PC-9 (cell line): Measurements from ENCODE around the gene TRPC4. TPM values are rescaled to one million over a fixed set of nuclear protein-coding genes. Genes with fewer than 3 reads are reported as not detected.

Experiments used
- BruUV-seq: library from RNA; stranded (reverse); fragments of 400-500 nt; replicated peaks from 2 replicates; lab custom pipeline; 2021; lab: Mats Ljungman, UMichigan
- CTCF ChIA-PET: fragments of 300-600 bp; sonication (Branson Sonifier 250); formaldehyde crosslinking; loops from one replicate; lab custom pipeline; 2022; ENCODE audit warnings: antibody characterized with exemption; lab: Charles Lee
- POLR2A ChIA-PET: fragments of 300-600 bp; sonication (Branson Sonifier 250); formaldehyde crosslinking; loops from one replicate; lab custom pipeline; 2022; ENCODE audit warnings: antibody characterized with exemption; ENCODE audit not compliant: unreplicated experiment; lab: Charles Lee
- DNase-seq, 2 experiments: peaks; one replicate each; pipeline versions ENCODE4 v3.0.0 to v3.0.0-alpha.2; 2015 to 2022; ENCODE audit warnings: mixed read lengths in 1 of 2
- H2AFZ ChIP-seq: fragments of 200-600 bp; sonication (generic); 2 replicates; pipeline ENCODE4 v1.8.1; 2017; ENCODE audit warnings: antibody characterized with exemption
- H3F3A ChIP-seq: fragments of 200-600 bp; sonication (generic); 2 replicates; pipeline ENCODE4 v1.8.1; 2017; ENCODE audit warnings: antibody characterized with exemption, mild to moderate bottlenecking, low read depth; ENCODE audit not compliant: insufficient read depth
- H3K27ac ChIP-seq: fragments of 200-600 bp; sonication (generic); 2 replicates; pipeline ENCODE4 v1.6.1; 2016; ENCODE audit warnings: mixed run types
- H3K27me3 ChIP-seq: fragments of 200-600 bp; sonication (generic); 2 replicates; pipeline ENCODE4 v1.6.1; 2016; ENCODE audit warnings: low read depth, mixed run types; ENCODE audit not compliant: insufficient read depth
- H3K36me3 ChIP-seq: fragments of 200-600 bp; sonication (generic); 2 replicates; pipeline ENCODE4 v1.6.1; 2016; ENCODE audit warnings: low read depth, mixed run types
- H3K4me1 ChIP-seq: fragments of 200-600 bp; sonication (generic); replicated peaks from 2 replicates; pipeline ENCODE4 v1.6.1; 2016; ENCODE audit warnings: mixed run types; ENCODE audit not compliant: insufficient read depth
- H3K4me2 ChIP-seq: fragments of 200-600 bp; sonication (generic); 2 replicates; pipeline ENCODE4 v1.6.1; 2017; ENCODE audit warnings: mixed run types
- H3K4me3 ChIP-seq: fragments of 200-600 bp; sonication (generic); 2 replicates; pipeline ENCODE4 v1.6.1; 2016; ENCODE audit warnings: mixed run types
- H3K79me2 ChIP-seq: fragments of 200-600 bp; sonication (generic); 2 replicates; pipeline ENCODE4 v1.6.1; 2017; ENCODE audit warnings: low read depth, mixed run types
- H3K9me2 ChIP-seq: fragments of 200-600 bp; sonication (generic); 2 replicates; pipeline ENCODE4 v1.8.1; 2017; ENCODE audit warnings: mild to moderate bottlenecking; ENCODE audit not compliant: insufficient read depth
- H3K9me3 ChIP-seq: fragments of 200-600 bp; sonication (generic); 2 replicates; pipeline ENCODE4 v1.8.1; 2016; ENCODE audit warnings: low read depth; ENCODE audit not compliant: insufficient read depth
- H4K20me1 ChIP-seq: fragments of 200-600 bp; sonication (generic); 2 replicates; pipeline ENCODE4 v1.8.1; 2017; ENCODE audit not compliant: insufficient read depth
- CTCF ChIP-seq: fragments of 200-600 bp; sonication (generic); conservative IDR thresholded peaks from 2 replicates; pipeline ENCODE4 v1.6.1; 2017; ENCODE audit warnings: mixed run types, antibody characterized with exemption, mild to moderate bottlenecking, moderate library complexity
- EZH2 ChIP-seq: fragments of 200-600 bp; sonication (generic); IDR thresholded peaks from 2 replicates; pipeline ENCODE4 v1.8.0; 2017; ENCODE audit warnings: antibody characterized with exemption, low read depth
- intact Hi-C: fragments of 100-400 bp; cut with micrococcal nuclease; formaldehyde crosslinking; loops from one replicate; pipeline ENCODE4 v1.10.0; 2022; ENCODE audit not compliant: unreplicated experiment
- total RNA-seq: library from RNA; stranded (reverse); gene quantifications from 2 replicates; pipeline ENCODE4 v1.2.3, GENCODE V29; 2021

Gene TRPC4
- total RNA-seq, 1 experiment from 2014 or later, result 1.7 TPM

- TSS peak; percentile 96 for BruUV-seq
- 0 out of 2 replicates have a peak, but pooled peaks cover 3% of the 10 kb centered on the region for H3K9me3 ChIP-seq
- H2AFZ ChIP-seq, result no peak overlapping the region
- no peaks in the 10 kb centered on the region for H3K79me2 ChIP-seq
- no peak overlapping the region for H3K4me3 ChIP-seq
- no peak for TF ChIP-seq EZH2
- TF ChIP-seq CTCF, result no peak
- H3K9me2 ChIP-seq, result no peaks in the 10 kb centered on the region
- H3K27ac ChIP-seq, result peak overlapping the region; percentile 79
- intact Hi-C loops, result no loop called here
- H3K27me3 ChIP-seq, result no peaks in the 10 kb centered on the region
- H3F3A ChIP-seq, result peaks cover 19% of the 10 kb centered on the region; the same call in 1 of the 2 replicates
- H3K36me3 ChIP-seq, result no peaks in the 10 kb centered on the region
- DNase-seq, result no peak
- ChIA-PET POLR2A (interaction anchor here (0.6 to 0.7 kb wide), 3 partner anchors 9 to 1029 kb away, joined by 4 to 5 read pairs (median 5); partner anchors contain the start of gene FREM2), CTCF (no interaction called here)
- peak overlapping the region; percentile 32 for H3K4me2 ChIP-seq
- H4K20me1 ChIP-seq, result no peaks in the 10 kb centered on the region
- H3K4me1 ChIP-seq, result peaks cover 22% of the 10 kb centered on the region
Measured at GRCh38 chr13:37657134-37657533, 212.4 kb downstream of the TRPC4 start.

- Histone ChIP-seq H3K4me3 (no peak overlapping the region), H3K27me3 (no peaks in the 10 kb centered on the region), H3K27ac (peak overlapping the region; percentile 79), H3K9me3 (0 out of 2 replicates have a peak, but pooled peaks cover 3% of the 10 kb centered on the region), H3K4me1 (peaks cover 22% of the 10 kb centered on the region), H3K79me2 (no peaks in the 10 kb centered on the region), H3K36me3 (no peaks in the 10 kb centered on the region), H2AFZ (0 out of 2 replicates have a peak overlapping the region, but pooled peaks have one; percentile 3), H3F3A (peaks cover 19% of the 10 kb centered on the region; the same call in 1 of the 2 replicates), H3K4me2 (peak overlapping the region; percentile 32), H3K9me2 (no peaks in the 10 kb centered on the region), H4K20me1 (no peaks in the 10 kb centered on the region)
- DNase-seq, result peak; percentile 51 to 88
- intact Hi-C loops, result loop anchor here (1.0 kb wide), 3 partner anchors 39 to 91 kb away; no protein-coding TSS in a partner anchor
- CTCF ChIA-PET, result no interaction called here
- TF ChIP-seq EZH2, result no peak
- TF ChIP-seq CTCF, result no peak
- BruUV-seq, result TSS peak; percentile 58
- POLR2A ChIA-PET, result interaction anchor here (0.6 to 0.7 kb wide), 2 partner anchors 9 to 1030 kb away, joined by 4 to 5 read pairs; partner anchors contain the start of gene FREM2
Measured at GRCh38 chr13:37656247-37656940, 213.2 kb downstream of the TRPC4 start.

- POLR2A ChIA-PET, result no interaction called here
- intact Hi-C loops, result no loop called here
Measured at GRCh38 chr13:37652596-37652995, 217.0 kb downstream of the TRPC4 start.

More at GRCh38 chr13:37652596-37652995, 217.0 kb downstream of the TRPC4 start:
- BruUV-seq, result no TSS peak
- H4K20me1 ChIP-seq, result no peaks in the 10 kb centered on the region
- H3K4me3 ChIP-seq, result no peak overlapping the region
- CTCF ChIA-PET, result no interaction called here
- no peak overlapping the region for H3K4me2 ChIP-seq
- peaks cover 22% of the 10 kb centered on the region for H3K4me1 ChIP-seq
- no peak overlapping the region for H2AFZ ChIP-seq
- H3K9me2 ChIP-seq, result no peaks in the 10 kb centered on the region
- DNase-seq, result no peak
- TF ChIP-seq EZH2, result no peak
- TF ChIP-seq CTCF, result no peak
- H3F3A ChIP-seq, result peaks cover 19% of the 10 kb centered on the region; the same call in 1 of the 2 replicates
- H3K79me2 ChIP-seq, result no peaks in the 10 kb centered on the region
- no peaks in the 10 kb centered on the region for H3K9me3 ChIP-seq
- no peak overlapping the region for H3K27ac ChIP-seq
- H3K27me3 ChIP-seq, result no peaks in the 10 kb centered on the region
- H3K36me3 ChIP-seq, result no peaks in the 10 kb centered on the region
